Activated T-cell treated with anti-CD3 and anti-CD28 coated beads for 1 hour (primary cell): ENCODE measurements around the gene TACC3.

Experiments used
- DNase-seq: peaks from one replicate; pipeline ENCODE4 v3.0.0-alpha.2; 2020; ENCODE audit warnings: low read depth

Gene TACC3

GRCh38 chr4:1703867-1704266, 17.5 kb upstream of the TACC3 start:
- DNase-seq: no peak

GRCh38 chr4:1705732-1706131, 15.6 kb upstream of the TACC3 start:
- DNase-seq: no peak

GRCh38 chr4:1706358-1706757, 15.0 kb upstream of the TACC3 start:
- DNase-seq: no peak

- no peak for DNase-seq
These were observed 12.7 kb upstream of the TACC3 start for GRCh38 chr4:1708581-1708980.

- DNase-seq: no peak
These were observed 10.2 kb upstream of the TACC3 start for GRCh38 chr4:1711055-1711570.

- no peak for DNase-seq
These were observed 9.6 kb upstream of the TACC3 start for GRCh38 chr4:1711571-1712215.

GRCh38 chr4:1712216-1713002, 8.9 kb upstream of the TACC3 start, which contains the start of gene SLBP:
Gene SLBP, minus strand, starts transcription at chr4:1712319. Its CDS starts 131 bp downstream, at chr4:1712188.
- peak; percentile 97 for DNase-seq

GRCh38 chr4:1713003-1713851, 8.1 kb upstream of the TACC3 start:
- DNase-seq: no peak

- DNase-seq: no peak
These were observed 6.9 kb upstream of the TACC3 start for GRCh38 chr4:1714303-1715001.

GRCh38 chr4:1715002-1715758, 6.1 kb upstream of the TACC3 start:
- DNase-seq: no peak

- DNase-seq: no peak
These were observed 5.0 kb upstream of the TACC3 start for GRCh38 chr4:1716065-1716945.

- DNase-seq: no peak
These were observed 3.9 kb upstream of the TACC3 start for GRCh38 chr4:1717129-1718094.

- DNase-seq: no peak
These were observed 3.0 kb upstream of the TACC3 start for GRCh38 chr4:1718095-1718850.

- DNase-seq: peak; percentile 23
These were observed 948 bp upstream of the TACC3 start for GRCh38 chr4:1720163-1720983.

- no peak for DNase-seq
These were observed 587 bp downstream of the TACC3 start for GRCh38 chr4:1721666-1722550.

GRCh38 chr4:1722551-1723118, 1.3 kb downstream of the TACC3 start:
- DNase-seq: no peak
